ENCODE measurements around the gene PTOV1.

PTOV1 gene

GRCh38 chr19:49854378-49855263, 3.7 kb downstream of the PTOV1 start:
- ATAC-seq (replicated peaks) (no peak), DNase-seq (no peak)
- peaks cover 32% of the 10 kb centered on the region for H3K36me3 Mint-ChIP-seq (ENCODE audit: insufficient read depth)
- no peak overlapping the region for H3K4me3 Mint-ChIP-seq
- peak overlapping the region in 1 of 2 donors; percentile 73 for H3K27ac Mint-ChIP-seq
- H3K4me1 Mint-ChIP-seq (ENCODE audit: low read depth in 2 of 2) = peaks cover 22 to 23% of the 10 kb centered on the region in 2 donors
- H3K9me3 Mint-ChIP-seq = no peaks in the 10 kb centered on the region
- no peaks in the 10 kb centered on the region for H3K27me3 Mint-ChIP-seq

DNA sequence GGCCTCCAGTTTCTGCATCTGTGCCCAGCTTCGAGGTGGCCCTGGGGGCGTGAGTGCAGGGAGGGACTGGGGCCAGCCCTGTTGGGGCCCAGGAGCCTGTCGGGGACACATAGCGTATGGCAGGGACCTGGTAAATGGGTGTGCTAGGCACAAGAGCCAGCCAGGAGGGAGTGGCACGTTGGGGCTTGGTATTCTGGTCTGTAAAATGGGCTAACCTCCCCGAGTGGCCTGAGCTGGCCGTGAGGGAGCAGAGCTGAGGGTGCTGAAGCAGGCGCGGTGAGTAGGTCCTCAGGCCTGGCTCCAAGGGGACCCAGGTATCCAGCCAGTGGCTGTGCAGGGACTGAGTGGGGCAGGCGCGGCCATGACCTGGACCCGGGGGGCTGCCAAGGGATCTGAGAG, 4.3 kb downstream of the PTOV1 start:
- Mint-ChIP-seq H3K9me3 (no peaks in the 10 kb centered on the region), H3K4me3 (no peak overlapping the region), H3K36me3 (ENCODE audit: insufficient read depth) (peaks cover 35% of the 10 kb centered on the region), H3K27me3 (no peaks in the 10 kb centered on the region), H3K4me1 (ENCODE audit: low read depth in 2 of 2) (peaks cover 16 to 19% of the 10 kb centered on the region in 2 donors), H3K27ac (peak overlapping the region in 1 of 2 donors; percentile 73)
- ATAC-seq (replicated peaks) = no peak
- no peak for DNase-seq

DNA sequence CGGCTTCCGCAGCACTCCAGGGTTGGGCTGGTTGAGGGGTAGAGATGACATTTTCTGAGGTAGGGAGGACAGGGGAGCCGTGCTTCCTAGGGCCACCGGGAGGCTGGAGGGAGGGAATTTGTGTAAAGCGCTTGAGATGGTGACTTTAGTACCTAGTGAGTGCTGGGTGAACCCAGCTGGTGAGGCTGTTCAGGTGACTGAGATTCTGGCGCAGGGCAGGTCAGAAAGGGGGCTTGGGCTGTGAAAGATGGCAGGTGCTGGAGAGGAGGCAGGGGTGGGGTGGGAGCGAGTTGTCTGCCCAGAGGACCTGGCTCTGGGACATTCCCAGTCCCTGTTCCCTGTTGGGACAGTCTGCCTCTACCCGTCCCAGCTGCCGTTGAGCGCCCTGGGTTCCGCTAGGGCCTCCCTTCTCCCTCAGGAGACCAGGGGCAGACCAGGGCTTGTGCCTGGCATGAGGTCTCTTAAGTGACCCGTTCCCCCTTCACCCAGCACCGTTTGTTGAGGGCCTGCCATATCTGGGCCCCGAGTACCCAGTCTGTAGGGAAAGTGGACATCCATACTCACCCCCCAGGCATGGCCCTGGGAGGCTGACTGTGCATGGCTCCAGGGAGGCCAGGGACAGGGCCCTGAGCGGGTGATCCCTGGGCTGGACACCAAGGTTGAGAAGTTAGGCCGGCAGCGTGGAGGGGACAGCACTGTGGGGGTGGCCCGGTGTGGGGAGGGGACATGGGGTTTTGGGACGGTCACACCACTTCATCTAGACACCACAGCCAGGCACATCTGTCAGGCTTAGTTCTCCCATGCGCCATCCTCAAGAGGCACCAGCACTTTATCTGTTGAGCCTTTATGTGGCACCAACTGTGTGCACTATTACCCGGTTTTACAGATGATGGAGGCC, 5.0 kb downstream of the PTOV1 start:
- H3K4me1 Mint-ChIP-seq (ENCODE audit: low read depth in 2 of 2) = peaks cover 16 to 17% of the 10 kb centered on the region in 2 donors
- no peaks in the 10 kb centered on the region for H3K27me3 Mint-ChIP-seq
- peak overlapping the region in 1 of 2 donors; percentile 73 for H3K27ac Mint-ChIP-seq
- ATAC-seq (replicated peaks) (no peak), DNase-seq (no peak)
- H3K4me3 Mint-ChIP-seq = no peak overlapping the region
- H3K36me3 Mint-ChIP-seq (ENCODE audit: insufficient read depth) = peaks cover 35% of the 10 kb centered on the region
- H3K9me3 Mint-ChIP-seq = no peaks in the 10 kb centered on the region

- no peaks in the 10 kb centered on the region for H3K9me3 Mint-ChIP-seq
- peak overlapping the region in 1 of 2 donors; percentile 77 for H3K27ac Mint-ChIP-seq
- H3K27me3 Mint-ChIP-seq = no peaks in the 10 kb centered on the region
- H3K4me3 Mint-ChIP-seq = no peak overlapping the region
- no peak for ATAC-seq (replicated peaks)
- H3K36me3 Mint-ChIP-seq (ENCODE audit: insufficient read depth) = peaks cover 41% of the 10 kb centered on the region
- peaks cover 16 to 17% of the 10 kb centered on the region in 2 donors for H3K4me1 Mint-ChIP-seq (ENCODE audit: low read depth in 2 of 2)
- DNase-seq = no peak
These were observed 5.6 kb downstream of the PTOV1 start for GRCh38 chr19:49856574-49857021.

- Mint-ChIP-seq H3K27ac (peak overlapping the region in 1 of 2 donors; percentile 77), H3K36me3 (ENCODE audit: insufficient read depth) (peaks cover 43% of the 10 kb centered on the region), H3K27me3 (no peaks in the 10 kb centered on the region), H3K4me1 (ENCODE audit: low read depth in 2 of 2) (peaks cover 11 to 14% of the 10 kb centered on the region in 2 donors), H3K9me3 (no peaks in the 10 kb centered on the region), H3K4me3 (no peak overlapping the region)
- DNase-seq (no peak), ATAC-seq (replicated peaks) (no peak)
These were observed 6.3 kb downstream of the PTOV1 start for GRCh38 chr19:49857061-49857837.

- no peaks in the 10 kb centered on the region for H3K27me3 Mint-ChIP-seq
These were observed 6.8 kb downstream of the PTOV1 start for GRCh38 chr19:49857838-49858087.

GRCh38 chr19:49858088-49858985, 7.4 kb downstream of the PTOV1 start:
- ATAC-seq (replicated peaks) (no peak), DNase-seq (no peak)
- H3K36me3 Mint-ChIP-seq (ENCODE audit: insufficient read depth) = peaks cover 48% of the 10 kb centered on the region
- H3K9me3 Mint-ChIP-seq = no peaks in the 10 kb centered on the region
- H3K27ac Mint-ChIP-seq = peak overlapping the region in 1 of 2 donors; percentile 77
- no peak overlapping the region for H3K4me3 Mint-ChIP-seq
- no peaks in the 10 kb centered on the region for H3K27me3 Mint-ChIP-seq
- H3K4me1 Mint-ChIP-seq (ENCODE audit: low read depth in 2 of 2) = peaks cover 9 to 11% of the 10 kb centered on the region in 2 donors

More at GRCh38 chr19:49857838-49858087, 6.8 kb downstream of the PTOV1 start:
- peaks cover 6 to 9% of the 10 kb centered on the region in 2 donors for H3K4me1 Mint-ChIP-seq (ENCODE audit: low read depth in 2 of 2)
- no peak for ATAC-seq (replicated peaks)
- H3K36me3 Mint-ChIP-seq (ENCODE audit: insufficient read depth) = peaks cover 43% of the 10 kb centered on the region
- no peak overlapping the region for H3K4me3 Mint-ChIP-seq
- DNase-seq = no peak
- H3K9me3 Mint-ChIP-seq = no peaks in the 10 kb centered on the region
- peak overlapping the region in 1 of 2 donors; percentile 77 for H3K27ac Mint-ChIP-seq

- Mint-ChIP-seq H3K4me3 (no peak overlapping the region), H3K27me3 (no peaks in the 10 kb centered on the region), H3K4me1 (ENCODE audit: low read depth in 2 of 2) (peaks cover 4 to 7% of the 10 kb centered on the region in 2 donors), H3K9me3 (no peaks in the 10 kb centered on the region), H3K27ac (peak overlapping the region; percentile 49 to 77), H3K36me3 (ENCODE audit: insufficient read depth) (peaks cover 60% of the 10 kb centered on the region)
- no peak for DNase-seq
- ATAC-seq (replicated peaks) = no peak
These were observed 8.8 kb downstream of the PTOV1 start for GRCh38 chr19:49859682-49860335.

GRCh38 chr19:49860336-49861102, 9.6 kb downstream of the PTOV1 start:
- Mint-ChIP-seq H3K27me3 (no peaks in the 10 kb centered on the region), H3K4me3 (no peak overlapping the region), H3K9me3 (no peaks in the 10 kb centered on the region), H3K4me1 (ENCODE audit: low read depth in 2 of 2) (peaks cover 5 to 10% of the 10 kb centered on the region in 2 donors), H3K36me3 (ENCODE audit: insufficient read depth) (peaks cover 62% of the 10 kb centered on the region), H3K27ac (peak overlapping the region; percentile 49 to 77)
- no peak for DNase-seq
- ATAC-seq (replicated peaks) = no peak

DNA sequence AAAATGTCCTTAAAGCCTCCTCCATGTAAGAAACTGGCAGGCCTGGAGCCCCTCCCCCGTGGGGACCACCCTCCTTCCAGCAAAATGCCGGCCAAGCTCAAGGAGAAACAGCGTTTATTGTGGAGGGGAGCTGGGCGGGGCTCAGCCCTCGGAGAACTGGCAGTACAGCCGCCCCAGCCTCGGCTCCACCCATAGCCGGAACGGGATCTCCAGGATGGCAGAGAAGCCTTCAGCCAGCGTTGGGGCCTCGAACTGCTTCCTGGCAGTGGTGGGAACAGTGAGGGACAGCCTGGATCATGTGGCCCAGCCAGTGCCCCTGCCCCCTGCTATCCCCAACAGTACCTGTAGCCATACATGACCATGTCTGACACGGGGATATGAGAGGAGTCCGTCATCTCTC, 10.1 kb downstream of the PTOV1 start:
- peaks cover 11 to 14% of the 10 kb centered on the region in 2 donors for H3K4me1 Mint-ChIP-seq (ENCODE audit: low read depth in 2 of 2)
- DNase-seq = no peak
- peak overlapping the region in 1 of 2 donors; percentile 41 for H3K27ac Mint-ChIP-seq
- H3K9me3 Mint-ChIP-seq = no peaks in the 10 kb centered on the region
- no peak for ATAC-seq (replicated peaks)
- no peaks in the 10 kb centered on the region for H3K27me3 Mint-ChIP-seq
- H3K4me3 Mint-ChIP-seq = no peak overlapping the region
- peaks cover 63% of the 10 kb centered on the region for H3K36me3 Mint-ChIP-seq (ENCODE audit: insufficient read depth)

- peaks cover 69% of the 10 kb centered on the region for H3K36me3 Mint-ChIP-seq (ENCODE audit: insufficient read depth)
- peak; percentile 16 for ATAC-seq (replicated peaks)
These were observed 10.8 kb downstream of the PTOV1 start for GRCh38 chr19:49861541-49862378.

More at GRCh38 chr19:49861541-49862378, 10.8 kb downstream of the PTOV1 start:
- Mint-ChIP-seq H3K27me3 (no peaks in the 10 kb centered on the region), H3K4me3 (no peak overlapping the region), H3K27ac (no peak overlapping the region), H3K4me1 (ENCODE audit: low read depth in 2 of 2) (peaks cover 18 to 21% of the 10 kb centered on the region in 2 donors), H3K9me3 (no peaks in the 10 kb centered on the region)
- DNase-seq = no peak
